Measurements from ENCODE around the gene MTG2. TPM values are rescaled to one million over a fixed set of nuclear protein-coding genes. Genes with fewer than 3 reads are reported as not detected.

Gene MTG2
- total and polyA plus RNA-seq, 2 of the 13 experiments (the other 11 are each of a cell fraction or from before 2014, with no cell fraction given), result 20.4 to 37.8 TPM

- no peak for TF ChIP-seq NR2F6 (IDR thresholded peaks at IDR 0.05)
- TF ChIP-seq NR2F6 (CRISPR knock-in tag; IDR thresholded peaks at IDR 0.05), result 0 out of 2 replicates have a peak, but pooled peaks have one; percentile 20
- TF ChIP-seq ATM (IDR thresholded peaks at IDR 0.05; ENCODE audit: borderline replicate concordance), result no peak
- no peak for TF ChIP-seq ZNF784 (CRISPR knock-in tag; IDR thresholded peaks at IDR 0.05; ENCODE audit: borderline replicate concordance)
- TF ChIP-seq ZBTB49 (CRISPR knock-in tag; IDR thresholded peaks at IDR 0.05; ENCODE audit: borderline replicate concordance), result no peak
- no peak for TF ChIP-seq FOSL1 (CRISPR knock-in tag; IDR thresholded peaks at IDR 0.05; ENCODE audit: borderline replicate concordance)
- TF ChIP-seq ZBTB43 (CRISPR knock-in tag; conservative IDR thresholded peaks at IDR 0.05), result no peak
- TF ChIP-seq ZBTB10 (CRISPR knock-in tag; IDR thresholded peaks at IDR 0.05; ENCODE audit: borderline replicate concordance), result no peak
- TF ChIP-seq CENPT (CRISPR knock-in tag; IDR thresholded peaks at IDR 0.05; ENCODE audit: low read depth), result no peak
- TF ChIP-seq HMGXB3 (CRISPR knock-in tag; IDR thresholded peaks at IDR 0.05; ENCODE audit: borderline replicate concordance), result no peak
- TF ChIP-seq AGO1 (IDR thresholded peaks at IDR 0.05; ENCODE audit: low read depth, low read length, poor library complexity, severe bottlenecking), result no peak
- TF ChIP-seq RFX1 (IDR thresholded peaks at IDR 0.05), result no peak
- no peak for TF ChIP-seq HNF1B (CRISPR knock-in tag; IDR thresholded peaks at IDR 0.05)
- TF ChIP-seq JUNB (CRISPR knock-in tag; IDR thresholded peaks at IDR 0.05; ENCODE audit: borderline replicate concordance), result no peak
Measured at GRCh38 chr20:62156592-62157386, 26.0 kb upstream of the MTG2 start (continued).

All from HepG2 (cell line).